H9 (cell line): Measurements from ENCODE around the gene RAB24. TPM values are rescaled to one million over a fixed set of nuclear protein-coding genes. Genes with fewer than 3 reads are reported as not detected.

Experiments
- DNase-seq: peaks from one replicate; pipeline ENCODE4 v3.0.0-alpha.2; 2017
- H2AFZ ChIP-seq: one replicate; pipeline ENCODE4 v1.6.1; 2013; ENCODE audit warnings: mild to moderate bottlenecking, low read length, control low read depth, moderate library complexity
- H2AK5ac ChIP-seq: 2 replicates; pipeline ENCODE4 v1.6.1; 2013; ENCODE audit warnings: low read length, control low read depth, mixed read lengths; ENCODE audit not compliant: insufficient read length
- H2BK120ac ChIP-seq: one replicate; pipeline ENCODE4 v1.6.1; 2013; ENCODE audit warnings: low read depth, mild to moderate bottlenecking, low read length, control low read depth, inconsistent platforms; ENCODE audit not compliant: poor library complexity, severe bottlenecking
- H2BK12ac ChIP-seq: 2 replicates; pipeline ENCODE4 v1.6.1; 2013; ENCODE audit warnings: low read length, control low read depth, mixed read lengths, low read depth; ENCODE audit not compliant: insufficient read length
- H2BK15ac ChIP-seq: 2 replicates; pipeline ENCODE4 v1.6.1; 2013; ENCODE audit warnings: low read depth, low read length, control low read depth
- H2BK20ac ChIP-seq: one replicate; pipeline ENCODE4 v1.6.1; 2013; ENCODE audit warnings: low read depth, mild to moderate bottlenecking, low read length, control low read depth, inconsistent platforms; ENCODE audit not compliant: poor library complexity, severe bottlenecking
- H2BK5ac ChIP-seq: 2 replicates; pipeline ENCODE4 v1.6.1; 2013; ENCODE audit warnings: low read length, control low read depth, mixed read lengths; ENCODE audit not compliant: insufficient read length
- H3K14ac ChIP-seq: 2 replicates; pipeline ENCODE4 v1.6.1; 2013; ENCODE audit warnings: low read length, control low read depth; ENCODE audit not compliant: insufficient read depth
- H3K18ac ChIP-seq: 2 replicates; pipeline ENCODE4 v1.6.1; 2013; ENCODE audit warnings: low read depth, mild to moderate bottlenecking, mixed read lengths, low read length, control low read depth; ENCODE audit not compliant: insufficient read length
- H3K23ac ChIP-seq: 2 replicates; pipeline ENCODE4 v1.6.1; 2013; ENCODE audit warnings: low read length, control low read depth, mixed read lengths, low read depth; ENCODE audit not compliant: insufficient read length
- H3K23me2 ChIP-seq: 2 replicates; pipeline ENCODE4 v1.6.1; 2013; ENCODE audit warnings: low read depth, mild to moderate bottlenecking, mixed read lengths, low read length, control low read depth; ENCODE audit not compliant: insufficient read length, poor library complexity, severe bottlenecking
- H3K27ac ChIP-seq: 2 replicates; pipeline ENCODE4 v1.5.1; 2013; ENCODE audit warnings: low read length, control low read depth, mixed read lengths, low read depth; ENCODE audit not compliant: insufficient read length
- H3K27me3 ChIP-seq: 2 replicates; pipeline ENCODE4 v1.6.1; 2013; ENCODE audit warnings: low read length, control low read depth, inconsistent platforms; ENCODE audit not compliant: insufficient read depth
- H3K4ac ChIP-seq: 2 replicates; pipeline ENCODE4 v1.6.1; 2013; ENCODE audit warnings: low read depth, mild to moderate bottlenecking, control low read depth, inconsistent platforms, low read length, moderate library complexity
- H3K4me1 ChIP-seq: 2 replicates; pipeline ENCODE4 v1.6.1; 2013; ENCODE audit warnings: low read length, control low read depth, inconsistent platforms; ENCODE audit not compliant: insufficient read depth
- H3K4me2 ChIP-seq: 2 replicates; pipeline ENCODE4 v1.6.1; 2013; ENCODE audit warnings: low read length, control low read depth, mixed read lengths; ENCODE audit not compliant: insufficient read length, insufficient read depth
- H3K56ac ChIP-seq: 2 replicates; pipeline ENCODE4 v1.6.1; 2013; ENCODE audit warnings: low read depth, mild to moderate bottlenecking, mixed read lengths, low read length, control low read depth; ENCODE audit not compliant: insufficient read length
- H3K79me1 ChIP-seq: 2 replicates; pipeline ENCODE4 v1.6.1; 2013; ENCODE audit warnings: low read depth, mild to moderate bottlenecking, moderate library complexity, low read length, control low read depth, inconsistent platforms; ENCODE audit not compliant: insufficient read depth, poor library complexity, severe bottlenecking
- H3K79me2 ChIP-seq: 2 replicates; pipeline ENCODE4 v1.6.1; 2013; ENCODE audit warnings: low read length, control low read depth, inconsistent platforms; ENCODE audit not compliant: insufficient read depth
- H3K9ac ChIP-seq: 2 replicates; pipeline ENCODE4 v1.6.1; 2013; ENCODE audit warnings: low read length, control low read depth, mixed read lengths; ENCODE audit not compliant: insufficient read length; ENCODE audit errors: extremely low read depth
- H3K9me3 ChIP-seq: one replicate; pipeline ENCODE4 v1.6.1; 2013; ENCODE audit warnings: low read depth, low read length, inconsistent platforms; ENCODE audit not compliant: control insufficient read depth
- H3T11ph ChIP-seq: one replicate; pipeline ENCODE4 v1.6.1; 2013; ENCODE audit warnings: mild to moderate bottlenecking, low read length, control low read depth, inconsistent platforms
- H4K20me1 ChIP-seq: one replicate; pipeline ENCODE4 v1.6.1; 2013; ENCODE audit not compliant: control insufficient read depth, insufficient read length, insufficient read depth
- H4K5ac ChIP-seq: 2 replicates; pipeline ENCODE4 v1.6.1; 2013; ENCODE audit warnings: low read depth, mild to moderate bottlenecking, mixed read lengths, low read length, control low read depth; ENCODE audit not compliant: insufficient read length
- H4K8ac ChIP-seq: replicated peaks from 2 replicates; pipeline ENCODE4 v1.6.1; 2013; ENCODE audit warnings: low read length, control low read depth, mixed read lengths, low read depth; ENCODE audit not compliant: insufficient read length
- H4K91ac ChIP-seq: 2 replicates; pipeline ENCODE4 v1.6.1; 2013; ENCODE audit warnings: low read depth, mild to moderate bottlenecking, moderate library complexity, mixed read lengths, low read length, control low read depth; ENCODE audit not compliant: insufficient read length
- H3K27ac Mint-ChIP-seq, 3 experiments: 2 replicates in 2 of 3; 3 replicates in 1 of 3; pipeline ENCODE4 v1.8.0; 2020 to 2021; ENCODE audit warnings: mixed read lengths in 3 of 3, mild to moderate bottlenecking in 1 of 3, moderate library complexity in 1 of 3
- H3K27me3 Mint-ChIP-seq: 2 replicates; pipeline ENCODE4 v1.8.0; 2021; ENCODE audit warnings: low read depth, mild to moderate bottlenecking, moderate library complexity, mixed read lengths
- H3K36me3 Mint-ChIP-seq, 3 experiments: 2 replicates in 2 of 3; 3 replicates in 1 of 3; pipeline ENCODE4 v1.8.0; 2020 to 2021; ENCODE audit warnings: low read depth in 3 of 3, mixed read lengths in 3 of 3; ENCODE audit not compliant: insufficient read depth in 1 of 3
- H3K4me1 Mint-ChIP-seq, 2 experiments: 2 replicates each; pipeline ENCODE4 v1.8.0; 2020; ENCODE audit warnings: mixed read lengths in 2 of 2
- H3K4me3 Mint-ChIP-seq, 2 experiments: 2 replicates in 1 of 2; 3 replicates in 1 of 2; pipeline ENCODE4 v1.8.0; 2020 to 2021; ENCODE audit warnings: mild to moderate bottlenecking in 2 of 2, mixed read lengths in 2 of 2, moderate library complexity in 1 of 2
- H3K9me3 Mint-ChIP-seq, 2 experiments: 2 replicates in 1 of 2; 3 replicates in 1 of 2; pipeline ENCODE4 v1.8.0; 2020; ENCODE audit warnings: mild to moderate bottlenecking in 2 of 2, mixed read lengths in 2 of 2, moderate library complexity in 1 of 2
- CTCF ChIP-seq: fragments of 200-600 bp; sonication (generic); conservative IDR thresholded peaks from 3 replicates; pipeline ENCODE4 v1.8.0; 2021; ENCODE audit warnings: antibody characterized with exemption, mild to moderate bottlenecking
- WGBS: extraction: QIAGEN DNeasy Blood & Tissue Kit; methylation state at CpG from one replicate; pipeline ENCODE4 v1.1.7; 2013; ENCODE audit warnings: missing lambda C conversion rate, low lambda C conversion rate, mixed read lengths; ENCODE audit not compliant: insufficient read length; ENCODE audit errors: extremely low coverage; 5-methylcytosine and 5-hydroxymethylcytosine counted together
- total RNA-seq: library from RNA; stranded (reverse); gene quantifications from 2 replicates; pipeline ENCODE4 v1.2.1, GENCODE V29; 2021

RAB24 gene
- total RNA-seq, 1 experiment from 2014 or later: 17.6 TPM

GRCh38 chr5:177270653-177271052, 32.9 kb downstream of the RAB24 start:
- Histone ChIP-seq H2AFZ (no peak overlapping the region), H3K4me2 (no peak overlapping the region), H3K4me1 (no peaks in the 10 kb centered on the region), H2BK12ac (no peak overlapping the region), H3K79me1 (no peaks in the 10 kb centered on the region), H3K56ac (no peak overlapping the region), H4K20me1 (no peaks in the 10 kb centered on the region), H3K27me3 (no peaks in the 10 kb centered on the region), H3K23me2 (no peaks in the 10 kb centered on the region), H2BK20ac (no peak overlapping the region), H2AK5ac (no peak overlapping the region), H2BK120ac (no peak overlapping the region), H3T11ph (no peak overlapping the region), H3K9me3 (no peaks in the 10 kb centered on the region), H4K91ac (no peak overlapping the region), H4K8ac (no peak overlapping the region), H3K4ac (no peak overlapping the region), H4K5ac (no peak overlapping the region), H3K14ac (no peak overlapping the region), H2BK5ac (no peak overlapping the region), H3K23ac (no peak overlapping the region), H3K27ac (no peak overlapping the region), H3K9ac (no peak overlapping the region), H3K79me2 (no peaks in the 10 kb centered on the region; the same call in 1 of the 2 replicates), H3K18ac (no peak overlapping the region), H2BK15ac (no peak overlapping the region)
- no peak for TF ChIP-seq CTCF
- no peaks in the 10 kb centered on the region for H3K9me3 Mint-ChIP-seq
- no peak overlapping the region; a peak in 1 of 5 replicates for H3K4me3 Mint-ChIP-seq
- no peaks in the 10 kb centered on the region for H3K27me3 Mint-ChIP-seq
- no CpG with 5 or more reads among the region's 3 CpGs for WGBS
- DNase-seq: no peak
- H3K4me1 Mint-ChIP-seq: no peaks in the 10 kb centered on the region
- peak overlapping the region in 1 of 3 experiments; percentile 20; a peak in 1 of 7 replicates for H3K27ac Mint-ChIP-seq
- H3K36me3 Mint-ChIP-seq: peaks cover 29 to 95% (median 90%) of the 10 kb centered on the region in 3 experiments; a peak in 6 of 7 replicates
